Measurements from ENCODE around the gene KCNIP2. TPM values are rescaled to one million over a fixed set of nuclear protein-coding genes. Genes with fewer than 3 reads are reported as not detected.

Gene KCNIP2
- total and polyA plus RNA-seq, 2 donors (not counting 1 experiment from before 2014, with no cell fraction given), result 0.37 to 1.8 TPM

DNA sequence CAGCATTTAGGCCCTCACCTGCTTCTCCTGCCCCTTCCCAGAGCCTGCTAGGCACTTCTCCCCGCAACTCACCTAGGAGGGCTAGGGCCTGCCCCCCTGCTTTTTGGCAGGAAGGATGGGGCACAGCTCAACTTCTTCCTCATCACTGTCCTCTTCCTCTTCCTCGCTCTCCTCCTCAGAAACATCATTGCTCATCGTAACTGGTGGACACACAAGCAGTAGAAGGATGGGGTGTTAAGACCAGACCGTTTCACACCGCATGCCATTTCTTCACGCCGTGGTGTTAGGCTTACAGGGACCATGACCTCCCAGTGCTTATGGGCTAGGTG is 62.0 kb downstream of the KCNIP2 start:
- H3K27me3 ChIP-seq (ENCODE audit: control insufficient read depth, insufficient read depth, low read length), result peaks cover 5% of the 10 kb centered on the region
- H3K9ac ChIP-seq (ENCODE audit: insufficient read depth, low read length), result no peak overlapping the region
- peak overlapping the region; percentile 8 for H3K4me2 ChIP-seq (ENCODE audit: extremely low read depth, insufficient read depth, low read length)
- H3K79me2 ChIP-seq (ENCODE audit: control insufficient read depth, insufficient read depth, low read length), result peaks cover 9% of the 10 kb centered on the region
- no peak overlapping the region for H3K4me3 ChIP-seq (replicated peaks in 1 of 4; ENCODE audit: control extremely low read depth in 1 of 4, insufficient read depth in 1 of 4, low read depth in 3 of 4, low read length in 4 of 4)
- H3K9me3 ChIP-seq (ENCODE audit: control insufficient read depth, insufficient read depth, low read depth, low read length), result no peaks in the 10 kb centered on the region
- no peaks in the 10 kb centered on the region for H4K20me1 ChIP-seq (ENCODE audit: control insufficient read depth, extremely low read depth, insufficient read depth, low read length)
- DNase-seq (ENCODE audit: low read depth in 2 of 2), result no peak
- no peak for TF ChIP-seq CTCF (conservative IDR thresholded peaks at IDR 0.05 in 1 of 2, IDR thresholded peaks at IDR 0.05 in 1 of 2; ENCODE audit: low read depth in 1 of 2, low read length in 2 of 2)
- no peak for TF ChIP-seq EZH2 (IDR thresholded peaks at IDR 0.05; ENCODE audit: low read length, missing control alignments)
- no peak overlapping the region for H3K27ac ChIP-seq (ENCODE audit: insufficient read depth, low read length)
- peaks cover 7% of the 10 kb centered on the region for H3K4me1 ChIP-seq (ENCODE audit: control insufficient read depth, extremely low read depth, insufficient read depth, low read length)
- no peaks in the 10 kb centered on the region for H3K36me3 ChIP-seq (ENCODE audit: control insufficient read depth, insufficient read depth, low read length)
- no peak overlapping the region for H2AFZ ChIP-seq (ENCODE audit: low read length)

- H3K4me1 ChIP-seq (ENCODE audit: control insufficient read depth, extremely low read depth, insufficient read depth, low read length), result peaks cover 7% of the 10 kb centered on the region
- no peak overlapping the region for H2AFZ ChIP-seq (ENCODE audit: low read length)
- H3K27me3 ChIP-seq (ENCODE audit: control insufficient read depth, insufficient read depth, low read length), result peaks cover 9% of the 10 kb centered on the region
- peaks cover 9% of the 10 kb centered on the region for H3K79me2 ChIP-seq (ENCODE audit: control insufficient read depth, insufficient read depth, low read length)
- H3K27ac ChIP-seq (ENCODE audit: insufficient read depth, low read length), result no peak overlapping the region
- DNase-seq (ENCODE audit: low read depth in 2 of 2), result peak; percentile 41 to 53
- H3K9ac ChIP-seq (ENCODE audit: insufficient read depth, low read length), result no peak overlapping the region
- no peak overlapping the region for H3K4me2 ChIP-seq (ENCODE audit: extremely low read depth, insufficient read depth, low read length)
- TF ChIP-seq EZH2 (IDR thresholded peaks at IDR 0.05; ENCODE audit: low read length, missing control alignments) (no peak), CTCF (conservative IDR thresholded peaks at IDR 0.05 in 1 of 2, IDR thresholded peaks at IDR 0.05 in 1 of 2; ENCODE audit: low read depth in 1 of 2, low read length in 2 of 2) (peak; percentile 83 to 87)
- no peak overlapping the region for H3K4me3 ChIP-seq (replicated peaks in 1 of 4; ENCODE audit: control extremely low read depth in 1 of 4, insufficient read depth in 1 of 4, low read depth in 3 of 4, low read length in 4 of 4)
- H4K20me1 ChIP-seq (ENCODE audit: control insufficient read depth, extremely low read depth, insufficient read depth, low read length), result no peaks in the 10 kb centered on the region
- no peaks in the 10 kb centered on the region for H3K36me3 ChIP-seq (ENCODE audit: control insufficient read depth, insufficient read depth, low read length)
- no peaks in the 10 kb centered on the region for H3K9me3 ChIP-seq (ENCODE audit: control insufficient read depth, insufficient read depth, low read depth, low read length)
These were observed 62.6 kb downstream of the KCNIP2 start for GRCh38 chr10:101780818-101781654.

- peak overlapping the region in 2 of 4 experiments; percentile 19 to 34 for H3K4me3 ChIP-seq (replicated peaks in 1 of 4; ENCODE audit: control extremely low read depth in 1 of 4, insufficient read depth in 1 of 4, low read depth in 3 of 4, low read length in 4 of 4)
- peak overlapping the region; percentile 66 for H3K4me2 ChIP-seq (ENCODE audit: extremely low read depth, insufficient read depth, low read length)
- no peak for DNase-seq (ENCODE audit: low read depth in 2 of 2)
- H3K36me3 ChIP-seq (ENCODE audit: control insufficient read depth, insufficient read depth, low read length), result no peaks in the 10 kb centered on the region
- H2AFZ ChIP-seq (ENCODE audit: low read length), result no peak overlapping the region
- peaks cover 12% of the 10 kb centered on the region for H3K27me3 ChIP-seq (ENCODE audit: control insufficient read depth, insufficient read depth, low read length)
- H3K27ac ChIP-seq (ENCODE audit: insufficient read depth, low read length), result no peak overlapping the region
- no peaks in the 10 kb centered on the region for H4K20me1 ChIP-seq (ENCODE audit: control insufficient read depth, extremely low read depth, insufficient read depth, low read length)
- peaks cover 9% of the 10 kb centered on the region for H3K79me2 ChIP-seq (ENCODE audit: control insufficient read depth, insufficient read depth, low read length)
- no peak overlapping the region for H3K9ac ChIP-seq (ENCODE audit: insufficient read depth, low read length)
- TF ChIP-seq EZH2 (IDR thresholded peaks at IDR 0.05; ENCODE audit: low read length, missing control alignments) (no peak), CTCF (conservative IDR thresholded peaks at IDR 0.05 in 1 of 2, IDR thresholded peaks at IDR 0.05 in 1 of 2; ENCODE audit: low read depth in 1 of 2, low read length in 2 of 2) (no peak)
- peaks cover 7% of the 10 kb centered on the region for H3K4me1 ChIP-seq (ENCODE audit: control insufficient read depth, extremely low read depth, insufficient read depth, low read length)
- no peaks in the 10 kb centered on the region for H3K9me3 ChIP-seq (ENCODE audit: control insufficient read depth, insufficient read depth, low read depth, low read length)
These were observed 63.3 kb downstream of the KCNIP2 start for GRCh38 chr10:101780187-101780817.

Measured in fibroblast of lung (primary cell).